ENCODE measurements around the gene MICAL3.

The MICAL3 gene

DNA sequence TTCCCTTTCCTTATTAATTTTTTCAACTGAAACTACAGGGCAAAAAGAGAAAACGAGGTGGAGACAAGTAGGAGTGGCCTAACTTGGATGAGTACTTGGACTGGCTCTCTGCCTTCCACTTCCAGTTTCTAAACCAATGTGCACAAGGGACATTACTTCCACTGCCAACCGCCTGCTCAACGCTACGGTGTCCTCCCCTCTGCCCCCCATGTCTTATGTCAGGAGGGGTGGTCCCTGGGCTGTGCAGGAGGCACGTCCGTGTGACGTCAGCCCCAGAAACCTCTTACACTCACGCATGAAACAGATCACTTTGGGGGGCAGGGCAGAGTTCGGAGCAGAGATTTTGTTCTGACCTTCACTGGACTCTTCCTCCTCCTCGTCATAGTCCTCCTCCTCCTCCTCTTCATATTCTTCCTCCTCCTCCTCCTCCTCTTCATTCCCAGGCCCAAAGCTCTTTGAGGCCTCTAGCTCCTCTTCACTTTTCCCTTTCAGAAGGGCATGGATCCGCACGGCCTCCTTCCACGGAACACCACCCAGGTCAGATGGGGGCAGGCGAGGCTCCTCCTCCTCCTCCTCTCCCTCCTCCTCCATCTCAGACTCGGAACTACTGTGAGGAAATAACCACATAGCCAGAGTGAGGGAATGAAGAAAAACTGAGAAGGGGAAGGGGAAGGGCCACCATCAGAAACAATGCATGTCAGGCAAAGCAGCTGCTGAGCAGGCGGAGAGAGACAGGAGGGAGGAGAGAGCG lies 192.7 kb downstream of the MICAL3 start:
- no peak for DNase-seq

DNA sequence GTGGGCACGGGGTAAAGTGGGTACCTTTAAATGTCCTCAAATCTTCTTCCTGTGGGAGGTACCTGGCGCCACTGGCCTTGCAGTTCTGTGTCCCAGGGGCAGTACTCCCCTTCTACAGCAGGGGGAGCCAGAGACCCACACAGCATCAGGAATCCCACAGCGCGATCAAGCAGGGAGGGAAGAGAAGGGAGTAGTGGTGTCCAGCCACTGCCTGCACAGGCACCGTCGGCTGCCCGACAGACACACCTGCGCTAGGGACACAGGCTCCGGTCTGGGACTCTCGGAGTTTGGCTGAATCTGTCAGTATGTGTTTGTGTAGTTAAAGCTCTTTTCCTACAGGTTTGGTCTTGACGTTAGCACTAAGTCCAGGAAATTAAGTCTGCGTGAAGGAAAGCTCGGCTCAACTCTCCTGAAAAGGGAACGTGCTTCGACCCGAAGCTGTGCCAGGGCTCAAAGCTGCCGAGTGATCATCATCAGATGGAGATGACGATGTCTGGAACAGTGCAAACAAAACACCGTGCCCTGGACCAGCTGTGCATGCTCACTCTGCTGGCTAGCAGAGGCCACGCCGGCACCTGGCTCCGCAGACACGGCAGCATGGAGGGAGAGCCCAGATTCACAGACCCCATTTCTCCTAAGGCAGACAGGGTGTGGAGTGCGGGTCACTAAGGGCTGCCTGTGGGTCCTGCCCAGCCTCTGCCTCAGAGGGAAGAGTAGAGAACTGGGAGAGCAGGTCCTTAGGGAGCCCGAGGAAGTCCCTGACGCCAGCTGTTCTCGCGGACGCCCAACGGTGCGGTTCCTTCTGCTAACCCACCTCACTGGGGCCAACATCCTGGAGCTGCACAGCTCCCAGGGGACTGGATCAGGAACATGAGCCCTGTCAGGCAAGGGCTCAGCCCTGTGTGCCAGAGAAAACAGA lies 194.1 kb downstream of the MICAL3 start:
- DNase-seq = peak; percentile 77 to 87

DNA sequence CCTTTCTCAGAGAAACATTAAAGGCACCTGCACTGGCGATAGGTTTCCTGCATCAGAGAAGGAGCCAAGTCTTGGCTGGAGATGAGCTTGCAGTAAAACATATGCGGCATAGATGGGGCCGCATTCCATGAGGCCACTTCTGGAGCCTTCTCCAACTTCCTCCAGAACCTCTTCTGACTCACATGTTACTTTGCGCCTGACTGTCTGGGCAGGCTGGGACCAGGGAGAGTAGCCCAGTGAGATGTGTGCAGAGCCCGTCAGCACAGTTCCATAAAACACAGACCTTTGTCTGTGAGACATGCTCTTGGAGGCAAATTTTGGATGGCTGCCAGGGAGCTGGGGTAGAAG lies 194.7 kb downstream of the MICAL3 start:
- DNase-seq = no peak

DNA sequence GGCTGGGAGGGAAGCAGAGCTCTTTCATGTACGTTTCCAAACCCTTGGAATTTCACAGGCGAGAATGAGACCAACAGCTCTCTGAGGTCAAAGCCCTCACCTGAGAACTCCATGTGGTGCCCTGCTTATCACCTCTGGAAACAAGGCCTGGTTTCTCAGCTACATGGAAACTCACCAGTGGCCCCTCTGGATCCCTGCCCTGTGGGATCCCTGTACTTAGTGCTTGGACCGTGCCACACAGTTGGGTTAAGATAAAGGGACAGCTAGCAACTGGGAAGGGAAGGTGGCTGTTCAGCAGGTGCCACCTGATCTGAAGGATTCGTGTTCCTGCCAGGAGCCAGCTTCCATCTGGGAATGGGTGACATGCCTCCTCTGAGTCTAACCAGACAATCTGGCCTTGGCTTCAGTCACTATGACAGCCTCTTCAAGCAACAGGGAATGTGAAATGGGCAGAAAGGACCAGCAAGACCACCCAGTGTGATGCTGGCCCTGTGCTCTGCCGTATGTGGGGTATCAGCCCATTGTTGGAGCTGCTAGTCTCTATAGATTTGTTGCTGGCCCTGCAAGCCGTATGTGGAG lies 195.8 kb downstream of the MICAL3 start:
- no peak for DNase-seq

DNA sequence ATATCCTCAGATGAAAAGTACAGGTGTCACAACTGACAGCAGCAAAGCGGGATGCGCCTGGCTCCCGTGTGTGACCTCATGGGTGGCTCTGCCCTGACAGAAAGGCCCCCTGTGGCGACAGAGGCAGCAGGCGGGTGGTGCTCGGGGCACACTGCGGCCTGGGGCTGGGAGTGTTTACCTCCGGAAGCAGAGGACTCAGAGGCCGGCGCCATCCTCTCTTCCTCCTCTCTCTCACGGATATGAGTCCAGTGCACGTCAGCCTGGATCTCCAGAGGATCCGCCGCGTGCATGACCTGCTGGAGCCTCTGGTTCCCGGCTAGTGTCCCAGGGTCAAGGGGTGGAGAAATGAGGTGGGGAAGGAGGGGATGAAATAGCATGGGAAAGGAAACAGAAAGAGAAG lies 196.9 kb downstream of the MICAL3 start:
- DNase-seq = no peak

DNA sequence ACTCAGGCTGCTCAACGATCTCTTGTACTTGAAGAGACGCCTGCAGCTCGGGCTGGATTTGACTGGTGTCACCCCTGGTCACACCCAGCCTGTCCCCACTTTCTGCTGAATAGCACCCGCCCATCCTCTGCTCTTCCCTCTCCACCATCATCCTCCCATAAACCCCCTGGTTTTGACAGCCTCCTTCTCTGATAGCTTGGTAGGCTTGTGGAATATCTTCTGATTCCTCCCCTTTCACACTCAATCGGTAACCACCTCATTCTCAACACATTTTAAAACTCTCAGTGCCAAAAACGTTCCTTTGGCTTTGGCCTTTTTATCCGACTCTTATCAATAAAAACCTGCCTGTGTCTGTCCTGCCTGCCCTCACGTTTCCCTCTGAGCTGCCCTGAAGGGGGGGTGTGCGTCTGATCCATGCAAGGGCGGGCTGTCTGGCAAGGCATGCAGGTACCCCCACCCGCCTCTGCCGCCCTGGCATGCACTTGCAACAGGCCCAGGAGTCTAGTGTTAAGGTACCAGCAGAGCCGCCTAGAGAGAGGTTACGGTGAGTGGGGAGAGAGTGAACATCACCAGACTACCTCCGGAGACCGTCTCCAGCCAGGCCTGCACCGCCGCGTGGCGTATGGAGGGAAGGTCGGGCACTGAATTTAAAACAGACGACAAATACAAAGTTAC lies 198.3 kb downstream of the MICAL3 start:
- no peak for DNase-seq

DNA sequence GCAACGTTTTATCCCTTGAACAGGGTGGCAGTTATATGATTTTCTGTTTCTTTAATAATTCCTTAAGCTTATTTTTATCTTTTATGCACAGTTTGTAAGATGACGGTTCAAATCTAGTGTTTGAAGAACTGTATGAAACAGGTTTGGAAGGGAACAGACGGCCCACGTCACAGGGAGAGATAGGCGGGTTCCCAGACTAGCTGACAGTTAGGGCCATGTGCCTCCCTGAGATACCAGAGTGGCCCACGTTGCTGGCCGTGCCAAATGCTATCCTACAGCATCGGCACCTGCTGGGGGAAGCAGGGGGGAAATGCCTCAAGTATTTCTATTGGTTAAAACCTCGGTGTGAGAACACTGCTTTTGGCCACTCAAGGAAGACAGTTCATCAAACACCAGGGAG lies 199.9 kb downstream of the MICAL3 start:
- no peak for DNase-seq

DNA sequence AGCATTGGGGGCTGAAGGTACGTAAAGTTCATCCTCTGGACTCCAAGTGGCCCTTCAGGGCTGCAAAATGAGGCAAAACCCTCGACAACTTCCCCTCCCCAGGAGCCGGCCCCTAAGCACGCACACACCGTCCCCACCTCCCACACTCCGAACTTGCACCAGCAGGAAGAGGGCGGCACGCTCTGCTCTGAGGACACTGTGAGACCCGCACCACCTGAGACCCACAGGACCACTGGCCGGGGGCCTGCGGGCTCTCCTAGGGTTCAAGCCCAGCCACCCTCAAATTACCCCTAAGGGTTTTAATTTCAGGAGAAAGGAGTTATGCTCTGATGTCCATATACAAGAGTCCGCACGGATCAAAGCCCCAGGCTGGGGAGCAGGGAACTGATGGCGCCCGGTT lies 200.4 kb downstream of the MICAL3 start:
- no peak for DNase-seq

DNA sequence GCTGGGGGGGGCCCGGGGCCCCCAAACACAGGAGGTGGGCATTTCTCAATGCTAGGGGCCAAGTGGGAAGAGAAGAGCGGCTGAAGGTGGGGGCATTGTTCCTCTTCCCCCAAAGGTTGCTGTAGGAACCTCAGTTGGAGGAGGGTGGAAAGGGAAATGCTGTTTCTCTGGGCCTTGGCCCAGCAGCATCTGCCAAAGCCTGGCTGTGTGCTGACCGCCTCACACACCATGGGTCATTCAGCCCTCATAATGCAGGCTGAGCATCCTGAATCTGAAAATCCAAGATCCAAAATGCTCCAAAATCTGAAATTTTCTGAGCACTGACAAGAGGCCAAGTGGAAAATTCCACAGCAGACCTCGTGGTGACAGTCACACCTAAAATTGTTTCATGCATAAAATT lies 201.1 kb downstream of the MICAL3 start:
- DNase-seq = no peak

DNA sequence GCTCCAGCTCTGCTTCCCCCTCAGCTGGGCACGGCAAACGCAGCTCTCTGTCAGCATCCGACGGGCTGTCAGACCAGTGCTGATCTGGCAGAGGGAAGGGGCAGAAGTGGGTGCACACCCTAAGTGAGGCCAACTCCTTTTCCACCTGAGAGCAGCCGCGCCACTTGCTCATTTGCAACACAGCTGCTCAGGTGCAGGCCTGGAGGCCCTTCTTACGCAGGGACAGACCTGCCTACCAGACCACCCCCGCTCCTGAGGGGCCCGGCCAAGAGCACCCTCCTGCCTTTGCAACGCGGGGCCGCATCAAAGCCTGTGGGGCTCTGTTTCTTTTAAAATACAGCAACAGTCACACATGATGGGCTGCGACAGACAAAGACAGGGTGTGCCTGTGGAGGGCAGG lies 202.3 kb downstream of the MICAL3 start:
- DNase-seq = no peak

DNA sequence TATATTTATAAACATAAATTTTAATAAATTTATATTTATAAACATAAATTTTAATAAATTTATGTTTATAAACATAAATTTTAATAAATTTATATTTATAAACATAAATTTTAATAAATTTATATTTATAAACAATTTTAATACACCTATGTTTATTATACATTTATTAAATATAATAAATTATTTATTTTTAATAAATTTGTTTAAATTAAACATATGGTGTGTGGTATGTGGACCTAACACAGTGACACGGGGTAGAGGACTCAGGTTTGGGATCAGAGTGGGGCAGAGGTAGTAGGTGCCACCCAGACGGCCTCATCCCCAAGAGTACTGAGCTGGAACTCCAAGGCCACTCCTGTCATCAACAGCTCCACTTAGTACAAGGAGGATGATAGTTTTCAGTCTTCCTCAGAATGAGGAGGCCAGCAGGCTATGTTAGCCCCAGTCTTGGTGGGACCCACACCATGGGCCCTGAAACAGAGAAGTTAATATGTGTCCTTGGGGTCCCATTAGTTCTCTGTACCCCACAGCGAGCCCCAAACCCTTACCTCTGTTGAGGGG lies 203.4 kb downstream of the MICAL3 start:
- no peak for DNase-seq

DNA sequence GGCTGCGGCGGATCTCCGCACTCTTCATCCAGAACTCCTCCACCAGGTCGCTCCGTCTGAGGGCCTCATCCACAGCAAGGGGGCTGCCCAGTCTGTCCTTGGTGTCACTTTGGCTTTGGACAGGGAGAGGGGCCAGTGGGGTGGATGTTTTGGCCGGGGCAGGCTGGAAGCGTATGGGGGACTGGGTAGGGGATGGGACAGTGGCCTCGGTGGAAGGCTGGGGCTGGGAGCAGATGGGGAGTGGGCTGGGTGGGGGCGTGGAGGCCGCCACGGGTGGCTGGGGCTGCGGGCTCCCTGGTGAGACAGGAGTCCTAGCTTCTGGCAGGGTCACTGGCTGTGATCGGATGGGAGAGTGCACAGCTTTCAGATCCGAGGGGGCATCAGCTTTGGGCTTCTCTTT lies 205.7 kb downstream of the MICAL3 start:
- DNase-seq = no peak

DNA sequence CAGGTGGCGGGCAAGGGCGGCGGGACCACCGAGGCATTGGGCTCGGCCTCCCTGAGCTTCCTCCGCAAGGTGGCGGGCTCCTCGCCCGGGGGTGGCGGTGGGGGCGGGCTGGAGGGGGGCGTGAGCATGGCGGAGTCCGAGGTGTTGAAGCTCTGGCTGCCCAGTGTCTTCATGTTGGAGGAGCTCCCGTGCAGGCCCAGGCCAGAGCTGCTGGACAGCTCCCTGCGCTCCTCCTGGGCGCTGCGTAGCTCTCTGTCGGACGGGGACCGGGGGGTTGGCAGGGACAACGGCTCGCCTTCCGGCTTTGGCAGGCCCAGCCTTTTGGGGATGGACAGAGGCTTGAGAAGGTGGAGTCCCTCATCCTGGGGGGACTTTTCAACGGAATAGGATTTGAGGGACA lies 206.2 kb downstream of the MICAL3 start:
- no peak for DNase-seq

DNA sequence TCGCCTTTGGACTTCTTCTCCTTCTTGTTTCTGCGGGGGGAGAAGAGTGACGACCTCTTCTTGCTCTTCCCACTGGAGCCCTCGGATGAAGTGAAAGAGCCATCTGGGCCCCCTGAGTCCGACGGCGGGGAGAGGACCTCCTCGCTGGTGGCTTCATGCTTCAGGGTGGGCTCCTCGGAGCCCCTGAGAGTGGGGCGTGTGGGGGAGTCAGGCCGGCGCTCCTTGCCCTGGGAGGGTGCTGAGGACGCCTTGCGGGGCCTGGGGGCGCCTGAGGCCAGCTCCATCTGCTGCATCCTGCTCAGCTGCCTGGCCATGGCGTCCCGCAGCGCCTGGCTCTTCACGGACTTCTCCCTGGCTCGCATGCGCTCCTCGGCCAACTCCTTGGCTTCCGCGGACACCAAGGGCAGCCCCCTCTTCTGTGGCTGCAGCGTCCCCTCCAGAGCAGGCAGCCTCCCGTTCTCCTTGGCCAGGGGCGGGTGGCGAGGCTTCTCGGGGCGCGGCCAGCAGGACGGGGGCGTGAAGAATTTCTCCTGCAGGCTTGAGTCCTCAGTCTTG lies 206.8 kb downstream of the MICAL3 start:
- DNase-seq = no peak

DNA sequence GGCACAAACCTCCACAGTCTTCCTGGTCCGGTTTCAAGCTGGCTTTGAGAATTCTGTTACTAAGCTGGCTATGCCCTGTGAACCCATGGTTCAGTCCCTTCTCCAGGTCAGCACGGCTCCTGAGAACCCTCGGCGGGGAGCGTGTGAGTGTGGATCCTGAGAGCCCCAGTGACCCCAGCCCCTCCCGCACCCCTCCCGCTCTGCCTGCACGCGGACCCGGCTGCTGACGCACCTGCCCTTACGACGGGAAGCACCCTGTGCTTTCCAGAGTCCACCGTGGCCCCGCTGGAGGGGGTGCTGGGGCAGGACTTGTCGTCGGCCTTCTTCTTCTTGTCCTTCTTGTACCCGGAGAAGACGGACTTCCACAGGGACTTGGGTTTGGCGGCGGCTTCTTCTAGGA lies 207.3 kb downstream of the MICAL3 start:
- no peak for DNase-seq

DNA sequence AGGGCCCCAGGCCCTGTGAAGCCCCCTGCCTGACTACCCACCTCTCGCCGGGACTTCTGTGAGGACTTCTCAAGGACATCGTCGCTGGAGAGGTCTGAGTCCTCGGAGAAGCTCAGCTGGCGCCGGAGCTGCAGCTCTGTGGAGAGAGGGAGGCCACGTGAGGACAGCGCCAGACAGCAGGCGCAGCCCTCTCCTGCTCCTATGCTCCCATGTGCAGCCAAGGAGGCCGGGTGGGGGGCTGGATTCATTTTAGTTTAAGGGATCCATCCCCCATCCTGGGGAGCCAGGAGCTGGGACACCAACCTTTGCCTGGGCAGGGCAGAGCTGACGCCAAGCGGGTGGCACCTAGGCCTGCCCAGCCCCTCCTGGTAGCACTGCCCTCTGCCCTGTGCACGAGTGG lies 207.7 kb downstream of the MICAL3 start:
- no peak for DNase-seq

DNA sequence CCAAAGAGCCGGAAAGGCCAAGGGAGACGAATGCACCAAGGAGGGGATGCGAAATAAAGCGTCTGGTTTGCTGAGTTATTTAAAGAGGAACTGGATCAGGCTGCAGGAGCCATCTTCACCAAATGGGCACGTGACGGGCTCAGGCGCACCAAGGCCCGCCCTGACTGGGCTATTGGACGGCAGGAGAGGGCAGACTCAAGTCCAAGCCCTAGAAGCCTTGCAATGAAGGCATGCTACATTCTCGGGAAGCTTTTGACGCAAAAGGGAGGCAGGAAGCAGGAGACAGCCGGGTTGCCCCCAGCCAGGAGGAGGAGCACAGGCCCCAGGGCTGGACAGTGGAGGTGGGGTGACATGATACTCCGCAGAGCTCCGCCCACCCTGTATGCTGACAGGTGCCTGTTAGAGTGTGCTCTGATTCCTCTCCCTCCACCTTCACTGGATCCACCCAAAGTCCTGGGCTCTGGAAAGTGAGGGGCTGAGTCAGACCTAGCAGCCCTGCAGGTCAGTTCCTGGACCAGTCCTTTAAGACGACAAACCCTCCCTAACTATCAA lies 208.6 kb downstream of the MICAL3 start:
- DNase-seq = no peak

DNA sequence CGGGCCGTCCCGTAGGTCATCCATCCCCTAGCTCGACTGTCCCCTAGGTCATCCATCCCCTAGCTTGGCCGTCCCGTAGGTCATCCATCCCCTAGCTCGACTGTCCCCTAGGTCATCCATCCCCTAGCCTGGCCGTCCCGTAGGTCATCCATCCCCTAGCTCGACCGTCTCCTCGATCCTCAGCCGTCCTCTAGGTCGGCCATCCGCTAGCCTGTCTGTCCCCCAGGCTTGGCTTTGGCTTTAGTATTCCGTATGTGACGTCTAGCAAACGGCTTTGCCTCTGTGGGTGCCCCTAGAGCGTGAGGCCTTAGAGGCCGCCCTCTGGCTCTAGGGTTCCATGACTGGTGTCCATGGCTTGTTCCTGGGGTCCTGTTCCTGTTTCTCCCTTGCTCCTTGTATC lies 209.5 kb downstream of the MICAL3 start:
- no peak for DNase-seq

DNA sequence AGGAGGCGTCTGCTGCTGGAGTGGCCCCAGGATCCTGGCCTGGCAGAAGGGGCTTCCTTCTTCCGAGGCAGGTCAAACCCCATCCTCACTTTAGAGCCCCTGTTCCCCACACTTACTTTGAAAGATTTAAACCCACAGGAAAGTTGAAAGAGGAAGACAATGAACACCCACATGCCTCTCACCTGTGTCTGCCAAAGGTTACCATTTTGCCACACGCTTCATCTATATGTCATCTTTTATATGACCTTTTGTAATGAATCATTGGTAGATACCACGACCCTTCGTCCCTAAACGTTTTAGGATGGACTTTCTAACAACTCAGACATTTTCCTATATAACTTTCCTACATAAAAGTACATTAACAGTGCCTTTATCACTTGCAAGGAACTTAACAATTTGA lies 210.3 kb downstream of the MICAL3 start:
- DNase-seq = no peak

DNA sequence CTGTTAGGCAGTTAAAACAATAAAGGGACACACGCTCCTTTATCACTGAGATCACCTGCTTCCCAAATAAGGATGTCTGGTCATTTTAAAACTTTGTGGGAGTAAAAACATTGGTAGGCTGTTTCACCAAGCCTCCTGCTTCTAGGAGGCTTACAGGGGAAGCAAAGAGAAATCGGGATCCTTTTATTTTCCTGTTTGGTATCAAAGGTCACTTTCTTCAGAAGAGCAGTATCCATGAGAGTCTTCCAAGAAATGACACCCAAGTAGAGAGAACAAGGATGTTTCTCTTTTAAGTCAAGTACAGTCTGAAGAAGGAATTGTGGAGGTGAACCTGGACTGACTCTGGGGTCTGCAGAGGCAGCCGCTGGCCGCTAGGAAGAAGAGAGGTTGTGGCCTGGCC lies 213.2 kb downstream of the MICAL3 start:
- DNase-seq = no peak

DNA sequence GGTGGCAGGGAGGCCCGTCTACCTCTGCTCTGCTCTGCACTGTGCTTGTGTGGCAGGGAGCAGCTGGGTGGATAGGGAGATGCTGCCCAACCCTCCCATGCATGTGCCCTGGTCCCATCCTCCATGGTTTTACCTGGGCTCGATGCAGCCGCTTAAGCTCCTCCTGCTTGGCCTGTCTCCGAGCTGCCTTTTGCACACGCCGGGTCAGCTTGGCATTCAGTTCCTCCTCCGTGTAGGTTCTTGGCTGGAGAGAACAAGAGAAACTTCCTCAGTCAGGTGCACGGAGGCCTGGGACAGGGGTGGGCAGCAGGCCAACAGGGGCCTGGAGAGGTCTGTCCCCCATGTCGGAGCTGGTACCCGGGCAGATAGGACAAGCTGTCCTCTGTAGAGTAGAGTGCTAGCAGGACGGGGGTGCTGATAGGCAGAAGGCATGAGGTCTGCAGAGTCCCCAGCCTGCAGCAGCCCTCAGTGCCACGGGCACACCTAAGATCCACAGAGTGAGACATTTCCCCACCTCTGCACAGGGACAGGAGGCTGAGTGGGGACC lies 213.7 kb downstream of the MICAL3 start:
- DNase-seq = no peak
